Measurements from ENCODE around the gene C1orf115. TPM values are rescaled to one million over a fixed set of nuclear protein-coding genes. Genes with fewer than 3 reads are reported as not detected.

C1orf115 gene
- total and polyA plus RNA-seq, 4 donors = 10.1 to 44.9 (median 20.7) TPM

- Histone ChIP-seq H3K27me3 (ENCODE audit: control insufficient read depth, insufficient read depth, low read length) (no peaks in the 10 kb centered on the region), H3K27ac (ENCODE audit: low read depth, low read length) (peak within 1 kb of the TSS; percentile 86), H3K4me1 (ENCODE audit: control insufficient read depth, insufficient read depth, low read length) (peaks cover 15% of the 10 kb centered on the region), H3K4me3 (ENCODE audit: low read depth, low read length) (peak within 1 kb of the TSS; percentile 71), H3K36me3 (ENCODE audit: control insufficient read depth, insufficient read depth, low read length) (no peaks in the 10 kb centered on the region), H3K9me3 (ENCODE audit: control insufficient read depth, insufficient read depth, low read length) (no peaks in the 10 kb centered on the region)
- WGBS (ENCODE audit: insufficient coverage) = under 1% methylated on average over 76 of the region's 77 CpGs
- peak; percentile 51 to 87 (median 66) for DNase-seq (ENCODE audit: low read depth in 4 of 6, low spot score in 6 of 6)
Measured at GRCh38 chr1:220748089-220748934, 58.1 kb downstream of the C1orf115 start, which contains the start of gene MTARC2. MTARC2 (plus strand) TSS chr1:220748322; CDS start chr1:220748532, 210 bp downstream.

Other genes starting within 250 kb of the C1orf115 start
- 10 to 100 TPM; 19.4 to 35.9 TPM for gene MARK1, start 162.2 kb upstream of the C1orf115 start, total RNA-seq
- 10 to 100 TPM; 31.2 to 33.7 TPM for gene MARK1, start 162.2 kb upstream of the C1orf115 start, polyA plus RNA-seq (ENCODE audit: insufficient read length in 2 of 2)
- gene MTARC2, start 58.0 kb downstream of the C1orf115 start, total RNA-seq = 10 to 100 TPM; 10.8 to 16.5 TPM
- gene MTARC2, start 58.0 kb downstream of the C1orf115 start, polyA plus RNA-seq (ENCODE audit: insufficient read length in 2 of 2) = 10 to 100 TPM; 25.9 to 26.4 TPM
- 10 to 100 TPM; 14.3 to 19.4 TPM for gene MTARC1, start 96.5 kb downstream of the C1orf115 start, total RNA-seq
- gene MTARC1, start 96.5 kb downstream of the C1orf115 start, polyA plus RNA-seq (ENCODE audit: insufficient read length in 2 of 2) = 10 to 100 TPM; 27.9 to 31.6 TPM
- 1 to 10 TPM; 4.1 to 6.1 TPM for gene HLX, start 189.1 kb downstream of the C1orf115 start, total RNA-seq
- 1 to 10 TPM; 3.4 to 4.2 TPM for gene HLX, start 189.1 kb downstream of the C1orf115 start, polyA plus RNA-seq (ENCODE audit: insufficient read length in 2 of 2)

Data from spinal cord (tissue), 10 donors.